ENCODE results near the gene ZNG1B.
"Not testable (repeated sequence)": the region's sequence is repeated elsewhere in the genome, so short reads cannot be mapped to it uniquely, and the experiment has no call there.

GRCh38 chr2:113500723-113501038 lies 63.2 kb downstream of the ZNG1B start:
- TF ChIP-seq CTCF (IDR thresholded peaks at IDR 0.05; ENCODE audit: low read depth, low read length); POLR2A (IDR thresholded peaks at IDR 0.05; ENCODE audit: extremely low read depth, insufficient read length); MYC (IDR thresholded peaks at IDR 0.05; ENCODE audit: low read depth, low read length): not testable (repeated sequence)
